GM12891 (cell line): Measurements from ENCODE around the gene CHCHD6.

Source experiments
- POLR2A ChIP-seq: IDR thresholded peaks from 2 replicates; pipeline ENCODE4 v1.6.1; 2011; ENCODE audit warnings: low read depth, low read length, control low read depth
- POLR2AphosphoS5 ChIP-seq: IDR thresholded peaks from 2 replicates; pipeline ENCODE4 v1.6.1; 2011; ENCODE audit warnings: low read depth, low read length, control low read depth
- POU2F2 ChIP-seq: IDR thresholded peaks from 2 replicates; pipeline ENCODE4 v1.6.1; 2011; ENCODE audit warnings: low read depth, mild to moderate bottlenecking, control low read depth, low read length, moderate library complexity
- TAF1 ChIP-seq: IDR thresholded peaks from 2 replicates; pipeline ENCODE4 v1.6.1; 2011; ENCODE audit warnings: low read depth, low read length, control low read depth

GRCh38 chr3:126873416-126873815 is 169.4 kb downstream of the CHCHD6 start:
- no peak for TF ChIP-seq POLR2A
- no peak for TF ChIP-seq POLR2AphosphoS5
- no peak for TF ChIP-seq TAF1
- no peak for TF ChIP-seq POU2F2
